Renal cortex interstitium (tissue), 15 donors: ENCODE measurements around the gene SMC1B. TPM values are rescaled to one million over a fixed set of nuclear protein-coding genes. Genes with fewer than 3 reads are reported as not detected.
"Not testable (repeated sequence)": the region's sequence is repeated elsewhere in the genome, so short reads cannot be mapped to it uniquely, and the experiment has no call there.

Source experiments
- DNase-seq, 11 donors: peaks; one replicate each; pipeline ENCODE4 v3.0.0-alpha.2; 2013; ENCODE audit warnings: low read depth in 9 of 11, low spot score in 4 of 11; ENCODE audit errors: extremely low read depth in 1 of 11
- long read RNA-seq, 16 experiments: transcript quantifications; one replicate each; lab custom pipeline, GENCODE V29; 2026
- polyA plus RNA-seq, 3 donors: library from polyadenylated mRNA; unstranded; fragments of 120-200 nt; gene quantifications; one replicate each; pipeline ENCODE4 v1.2.1, GENCODE V29; 2013; ENCODE audit not compliant: insufficient read length in 3 of 3

Gene SMC1B
- polyA plus RNA-seq = under 1 TPM; 0.13 to 0.32 (median 0.20) TPM
- long read RNA-seq, donor 1 = 0 reads
- long read RNA-seq, donor 2 = 0 reads
- long read RNA-seq, donor 3 = 0 reads
- long read RNA-seq, donor 4 = 0 reads
- long read RNA-seq, donor 5, partial matches to known transcripts = 82 of 137 reads
- long read RNA-seq, donor 5, other reads (novel, unspliced or antisense) = 55 of 137 reads
- long read RNA-seq, donor 6 = 0 reads
- long read RNA-seq, donor 7 = 0 reads
- long read RNA-seq, donor 8 = 0 reads
- long read RNA-seq, donor 9 = 0 reads
- long read RNA-seq, donor 10 = 0 reads
- long read RNA-seq, donor 11 = 0 reads
- long read RNA-seq, donor 12 = 0 reads
- long read RNA-seq, donor 13 = 0 reads
- long read RNA-seq, donor 14 = 0 reads
- long read RNA-seq, donor 15 = 0 reads
- long read RNA-seq, donor 16 = 0 reads

GRCh38 chr22:45413368-45414211 lies at the start of gene SMC1B, which contains the start of gene RIBC2:
Gene SMC1B, minus strand, starts transcription at chr22:45413599. Its CDS starts 32 bp downstream, at chr22:45413567.
Gene RIBC2, plus strand, starts transcription at chr22:45413693. Its CDS starts 194 bp downstream, at chr22:45413887.
- DNase-seq = peak; percentile 67 to 87 (median 80)

GRCh38 chr22:45462034-45462655 lies 48.7 kb upstream of the SMC1B start:
- DNase-seq = no peak

- DNase-seq = peak in 8 of 11 donors; percentile 64 to 87 (median 83)
These were observed 47.1 kb upstream of the SMC1B start for GRCh38 chr22:45460288-45461109.

- no peak for DNase-seq
These were observed 45.8 kb upstream of the SMC1B start for GRCh38 chr22:45459235-45459634.

- no peak for DNase-seq
These were observed 45.1 kb upstream of the SMC1B start for GRCh38 chr22:45458532-45458931.

GRCh38 chr22:45456811-45457210 lies 43.4 kb upstream of the SMC1B start:
- DNase-seq = no peak

GRCh38 chr22:45455621-45456020 lies 42.2 kb upstream of the SMC1B start:
- DNase-seq = no peak

- no peak for DNase-seq
These were observed 41.8 kb upstream of the SMC1B start for GRCh38 chr22:45455212-45455611.

- no peak for DNase-seq
These were observed 40.9 kb upstream of the SMC1B start for GRCh38 chr22:45454275-45454674.

- DNase-seq = no peak
These were observed 40.4 kb upstream of the SMC1B start for GRCh38 chr22:45453764-45454163.

GRCh38 chr22:45452565-45453379 lies 39.4 kb upstream of the SMC1B start:
- DNase-seq = no peak

GRCh38 chr22:45451972-45452371 lies 38.6 kb upstream of the SMC1B start:
- DNase-seq = no peak

- DNase-seq = peak in 1 of 11 donors; percentile 43
These were observed 37.7 kb upstream of the SMC1B start for GRCh38 chr22:45450921-45451651.

- DNase-seq = no peak
These were observed 36.8 kb upstream of the SMC1B start for GRCh38 chr22:45450101-45450785.

- DNase-seq = not testable (repeated sequence)
These were observed 36.0 kb upstream of the SMC1B start for GRCh38 chr22:45449442-45449841.

GRCh38 chr22:45448431-45448830 lies 35.0 kb upstream of the SMC1B start:
- DNase-seq = no peak

- not testable (repeated sequence) for DNase-seq
These were observed 34.2 kb upstream of the SMC1B start for GRCh38 chr22:45447596-45447995.
